ENCODE data around the gene SLC2A14. TPM values are rescaled to one million over a fixed set of nuclear protein-coding genes. Genes with fewer than 3 reads are reported as not detected.
"Not testable (repeated sequence)": the region's sequence is repeated elsewhere in the genome, so short reads cannot be mapped to it uniquely, and the experiment has no call there.

The SLC2A14 gene
- total RNA-seq, 2 experiments from 2014 or later, result 0.48 TPM; not detected in 1

DNA sequence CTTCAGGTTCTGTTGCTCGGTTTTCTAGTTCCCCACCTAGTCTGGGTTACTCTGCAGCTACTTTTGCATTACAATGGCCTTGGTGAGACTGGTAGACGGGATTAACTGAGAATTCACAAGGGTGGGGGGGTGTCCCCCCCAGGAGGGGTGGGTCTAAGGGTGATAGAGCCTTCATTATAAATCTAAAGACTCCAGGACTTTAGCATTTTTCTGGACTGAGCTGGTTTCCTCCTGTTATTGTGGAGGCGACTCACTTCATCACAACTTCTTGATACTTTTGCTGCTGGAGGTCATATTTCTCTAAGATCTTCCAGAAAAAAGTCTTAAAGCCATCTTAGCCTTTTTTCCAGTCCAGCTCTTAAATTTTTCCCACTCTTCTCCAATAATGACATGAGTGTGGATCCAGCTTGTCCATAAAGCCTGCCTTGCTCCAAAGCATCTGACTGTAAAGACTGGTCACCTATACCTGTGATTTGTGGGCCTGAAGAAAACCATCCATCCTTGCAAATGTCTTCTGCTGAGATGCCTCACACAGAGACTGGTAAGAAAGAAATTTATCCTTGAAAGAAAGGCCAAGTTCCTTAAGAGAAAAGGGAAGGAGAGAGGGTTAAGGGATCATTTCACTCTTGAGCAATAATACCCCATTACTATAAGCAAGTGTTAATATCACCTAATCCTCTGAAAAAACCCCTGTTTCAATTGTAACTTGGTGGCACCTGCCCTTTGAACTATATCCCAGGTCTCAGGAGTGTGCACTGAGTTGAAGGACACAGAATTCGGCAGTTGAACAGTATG lies 19.7 kb upstream of the SLC2A14 start:
- Histone ChIP-seq H3K36me3 (ENCODE audit: insufficient read depth, low read length) (no peaks in the 10 kb centered on the region), H3K79me2 (ENCODE audit: insufficient read depth, low read depth, low read length) (no peaks in the 10 kb centered on the region), H3K4me2 (ENCODE audit: low read length) (no peak overlapping the region), H4K20me1 (ENCODE audit: insufficient read depth, low read length) (no peaks in the 10 kb centered on the region), H3K4me3 (ENCODE audit: low read depth, low read length, poor library complexity, severe bottlenecking) (no peak overlapping the region), H3K27ac (ENCODE audit: low read depth, low read length, poor library complexity, severe bottlenecking) (no peak overlapping the region), H2AFZ (ENCODE audit: low read length) (no peak overlapping the region), H3K9me2 (ENCODE audit: insufficient read depth, low read length) (no peaks in the 10 kb centered on the region), H3K4me1 (ENCODE audit: insufficient read depth, low read length, poor library complexity, severe bottlenecking) (no peaks in the 10 kb centered on the region), H3K9me3 (ENCODE audit: low read length) (no peaks in the 10 kb centered on the region)
- ChIA-PET CTCF (ENCODE audit: unreplicated experiment) (no interaction called here), POLR2A (interaction anchor here (0.8 kb wide), 1 partner anchor 14 kb away, joined by 7 read pairs; no protein-coding TSS in a partner anchor)
- no TSS peak for BruUV-seq (replicated peaks)
- intact Hi-C loops (cut with micrococcal nuclease; ENCODE audit: unreplicated experiment), result no loop called here
- no peak for TF ChIP-seq EZH2phosphoT487 (IDR thresholded peaks at IDR 0.05; ENCODE audit: borderline replicate concordance, low read depth, low read length)
- TF ChIP-seq, protein P1, sequence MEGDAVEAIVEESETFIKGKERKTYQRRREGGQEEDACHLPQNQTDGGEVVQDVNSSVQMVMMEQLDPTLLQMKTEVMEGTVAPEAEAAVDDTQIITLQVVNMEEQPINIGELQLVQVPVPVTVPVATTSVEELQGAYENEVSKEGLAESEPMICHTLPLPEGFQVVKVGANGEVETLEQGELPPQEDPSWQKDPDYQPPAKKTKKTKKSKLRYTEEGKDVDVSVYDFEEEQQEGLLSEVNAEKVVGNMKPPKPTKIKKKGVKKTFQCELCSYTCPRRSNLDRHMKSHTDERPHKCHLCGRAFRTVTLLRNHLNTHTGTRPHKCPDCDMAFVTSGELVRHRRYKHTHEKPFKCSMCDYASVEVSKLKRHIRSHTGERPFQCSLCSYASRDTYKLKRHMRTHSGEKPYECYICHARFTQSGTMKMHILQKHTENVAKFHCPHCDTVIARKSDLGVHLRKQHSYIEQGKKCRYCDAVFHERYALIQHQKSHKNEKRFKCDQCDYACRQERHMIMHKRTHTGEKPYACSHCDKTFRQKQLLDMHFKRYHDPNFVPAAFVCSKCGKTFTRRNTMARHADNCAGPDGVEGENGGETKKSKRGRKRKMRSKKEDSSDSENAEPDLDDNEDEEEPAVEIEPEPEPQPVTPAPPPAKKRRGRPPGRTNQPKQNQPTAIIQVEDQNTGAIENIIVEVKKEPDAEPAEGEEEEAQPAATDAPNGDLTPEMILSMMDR (conservative IDR thresholded peaks at IDR 0.05; ENCODE audit: low read length), result no peak
- no peak for DNase-seq (ENCODE audit: low spot score)

DNA sequence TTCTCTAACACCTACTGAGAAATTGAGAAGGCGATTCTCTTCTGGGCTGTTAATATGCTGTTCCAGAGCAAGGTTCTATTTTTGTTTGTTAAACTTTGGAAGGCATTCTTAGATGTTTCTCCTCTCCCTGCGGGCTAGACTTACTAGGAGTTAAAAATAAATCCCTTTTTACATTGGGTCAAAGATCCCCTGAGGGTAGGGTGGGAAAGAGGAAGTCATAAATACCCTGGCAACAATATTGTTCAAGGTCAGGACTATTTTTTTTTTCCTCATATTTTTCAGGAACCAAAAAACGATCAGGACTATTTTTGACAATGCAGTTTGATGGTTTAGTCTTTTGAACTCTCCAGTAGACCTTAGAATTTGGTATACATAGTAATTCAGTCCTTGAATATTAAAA lies 12.0 kb upstream of the SLC2A14 start:
- POLR2A ChIA-PET, result no interaction called here

DNA sequence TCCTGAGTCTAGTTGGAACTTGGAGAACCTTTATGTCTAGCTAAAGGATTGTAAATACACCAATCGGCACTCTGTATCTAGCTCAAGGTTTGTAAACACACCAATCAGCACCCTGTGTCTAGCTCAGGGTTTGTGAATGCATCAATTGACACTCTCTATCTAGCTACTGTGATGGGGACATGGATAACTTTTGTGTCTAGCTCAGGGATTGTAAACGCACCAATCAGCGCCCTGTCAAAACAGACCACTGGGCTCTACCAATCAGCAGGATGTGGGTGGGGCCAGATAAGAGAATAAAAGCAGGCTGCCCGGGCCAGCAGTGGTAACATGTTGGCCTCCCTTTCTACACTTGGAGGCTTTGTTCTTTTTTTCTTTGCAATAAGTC lies 9.0 kb upstream of the SLC2A14 start:
- H4K20me1 ChIP-seq (ENCODE audit: insufficient read depth, low read length); CTCF ChIA-PET (ENCODE audit: unreplicated experiment); H2AFZ ChIP-seq (ENCODE audit: low read length); POLR2A ChIA-PET; H3K79me2 ChIP-seq (ENCODE audit: insufficient read depth, low read depth, low read length); intact Hi-C loops (cut with micrococcal nuclease; ENCODE audit: unreplicated experiment); H3K27ac ChIP-seq (ENCODE audit: low read depth, low read length, poor library complexity, severe bottlenecking); H3K4me1 ChIP-seq (ENCODE audit: insufficient read depth, low read length, poor library complexity, severe bottlenecking); DNase-seq (ENCODE audit: low spot score); H3K9me3 ChIP-seq (ENCODE audit: low read length); H3K4me3 ChIP-seq (ENCODE audit: low read depth, low read length, poor library complexity, severe bottlenecking); BruUV-seq (replicated peaks); H3K9me2 ChIP-seq (ENCODE audit: insufficient read depth, low read length); H3K36me3 ChIP-seq (ENCODE audit: insufficient read depth, low read length); H3K4me2 ChIP-seq (ENCODE audit: low read length): not testable (repeated sequence)

More for the DNA sequence above, 12.0 kb upstream of the SLC2A14 start:
- no TSS peak for BruUV-seq (replicated peaks)
- CTCF ChIA-PET (ENCODE audit: unreplicated experiment), result no interaction called here
- 0 out of 2 replicates have a peak overlapping the region, but pooled peaks have one; percentile 36 for H2AFZ ChIP-seq (ENCODE audit: low read length)
- no peaks in the 10 kb centered on the region for H3K9me2 ChIP-seq (ENCODE audit: insufficient read depth, low read length)
- no peak overlapping the region for H3K4me2 ChIP-seq (ENCODE audit: low read length)
- no peaks in the 10 kb centered on the region for H3K36me3 ChIP-seq (ENCODE audit: insufficient read depth, low read length)
- H3K27ac ChIP-seq (ENCODE audit: low read depth, low read length, poor library complexity, severe bottlenecking), result no peak overlapping the region
- no peaks in the 10 kb centered on the region for H3K9me3 ChIP-seq (ENCODE audit: low read length)
- H4K20me1 ChIP-seq (ENCODE audit: insufficient read depth, low read length), result no peaks in the 10 kb centered on the region
- intact Hi-C loops (cut with micrococcal nuclease; ENCODE audit: unreplicated experiment), result no loop called here
- no peaks in the 10 kb centered on the region for H3K4me1 ChIP-seq (ENCODE audit: insufficient read depth, low read length, poor library complexity, severe bottlenecking)
- H3K79me2 ChIP-seq (ENCODE audit: insufficient read depth, low read depth, low read length), result no peaks in the 10 kb centered on the region
- no peak for DNase-seq (ENCODE audit: low spot score)
- H3K4me3 ChIP-seq (ENCODE audit: low read depth, low read length, poor library complexity, severe bottlenecking), result no peak overlapping the region
- no peak for TF ChIP-seq EZH2phosphoT487 (IDR thresholded peaks at IDR 0.05; ENCODE audit: borderline replicate concordance, low read depth, low read length)
- TF ChIP-seq, protein P1 (conservative IDR thresholded peaks at IDR 0.05; ENCODE audit: low read length), result no peak

DNA sequence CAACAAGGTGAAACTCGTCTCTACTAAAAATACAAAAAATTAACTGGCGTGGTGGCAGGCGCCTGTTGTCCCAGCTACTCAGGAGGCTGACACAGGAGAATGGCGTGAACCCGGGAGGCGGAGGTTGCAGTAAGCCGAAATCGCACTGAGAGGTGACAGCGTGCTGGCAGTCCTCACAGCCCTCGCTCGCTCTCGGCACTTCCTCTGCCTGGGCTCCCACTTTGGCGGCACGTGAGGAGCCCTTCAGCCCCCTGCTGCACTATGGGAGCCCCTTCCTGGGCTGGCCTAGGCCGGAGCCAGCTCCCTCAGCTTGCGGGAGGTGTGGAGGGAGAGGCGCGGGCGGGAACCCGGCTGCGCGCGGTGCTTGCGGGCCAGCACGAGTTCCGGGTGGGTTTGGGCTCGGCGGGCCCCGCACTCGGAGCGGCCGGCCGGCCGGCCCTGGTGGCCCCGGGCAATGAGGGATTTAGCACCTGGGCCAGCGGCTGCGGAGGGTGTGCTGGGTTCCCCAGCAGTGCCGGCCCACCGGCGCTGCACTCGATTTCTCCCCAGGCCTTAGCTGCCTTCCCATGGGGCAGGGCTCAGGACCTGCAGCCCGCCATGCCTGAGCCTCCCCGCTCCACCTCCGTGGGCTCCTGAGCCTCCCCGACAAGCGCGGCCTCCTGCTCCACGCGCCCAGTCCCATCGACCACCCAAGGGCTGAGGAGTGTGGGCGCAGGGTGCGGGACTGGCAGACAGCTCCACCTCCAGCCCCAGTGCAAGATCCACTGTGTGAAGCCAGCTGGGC lies 8.4 kb upstream of the SLC2A14 start:
- H3K4me1 ChIP-seq (ENCODE audit: insufficient read depth, low read length, poor library complexity, severe bottlenecking); DNase-seq (ENCODE audit: low spot score); H2AFZ ChIP-seq (ENCODE audit: low read length); intact Hi-C loops (cut with micrococcal nuclease; ENCODE audit: unreplicated experiment); CTCF ChIA-PET (ENCODE audit: unreplicated experiment); BruUV-seq (replicated peaks); H3K27ac ChIP-seq (ENCODE audit: low read depth, low read length, poor library complexity, severe bottlenecking); H3K79me2 ChIP-seq (ENCODE audit: insufficient read depth, low read depth, low read length); H4K20me1 ChIP-seq (ENCODE audit: insufficient read depth, low read length); POLR2A ChIA-PET; H3K9me3 ChIP-seq (ENCODE audit: low read length); H3K4me2 ChIP-seq (ENCODE audit: low read length); H3K4me3 ChIP-seq (ENCODE audit: low read depth, low read length, poor library complexity, severe bottlenecking); H3K9me2 ChIP-seq (ENCODE audit: insufficient read depth, low read length); H3K36me3 ChIP-seq (ENCODE audit: insufficient read depth, low read length): not testable (repeated sequence)

Data from OCI-LY7 (cell line).